NCI-H82 treated with DMSO at 0.1 percent for 48 hours (cell line): ENCODE results near the gene LEO1.

Experiments
- DNase-seq: peaks from one replicate; lab custom pipeline; 2025; ENCODE audit not compliant: unreplicated experiment; lab: John Stamatoyannopoulos, UW

LEO1 gene

GRCh38 chr15:51971375-51972133, at the start of gene LEO1:
TSS of gene LEO1 (minus strand) at chr15:51971778. CDS start at chr15:51971745, 33 bp downstream.
- DNase-seq, result peak; percentile 98

- no peak for DNase-seq
Observed at GRCh38 chr15:52021128-52021671, 49.6 kb upstream of the LEO1 start.

- DNase-seq, result no peak
Observed at GRCh38 chr15:52020221-52021085, 48.9 kb upstream of the LEO1 start.

GRCh38 chr15:52019394-52020220, 48.0 kb upstream of the LEO1 start:
- no peak for DNase-seq

GRCh38 chr15:52018693-52019393, 47.3 kb upstream of the LEO1 start, which contains the start of gene MAPK6:
TSS of gene MAPK6 (plus strand) at chr15:52019219. CDS start at chr15:52046461, 27,242 bp downstream.
- DNase-seq, result peak; percentile 69

GRCh38 chr15:52018244-52018643, 46.7 kb upstream of the LEO1 start:
- no peak for DNase-seq

- no peak for DNase-seq
Observed at GRCh38 chr15:52016316-52016715, 44.7 kb upstream of the LEO1 start.

GRCh38 chr15:52014616-52015015, 43.0 kb upstream of the LEO1 start:
- DNase-seq, result no peak

GRCh38 chr15:52013151-52013791, 41.7 kb upstream of the LEO1 start:
- DNase-seq, result no peak

- DNase-seq, result no peak
Observed at GRCh38 chr15:52012210-52012609, 40.6 kb upstream of the LEO1 start.

- DNase-seq, result no peak
Observed at GRCh38 chr15:52011711-52012144, 40.1 kb upstream of the LEO1 start.

- no peak for DNase-seq
Observed at GRCh38 chr15:52010633-52011595, 39.3 kb upstream of the LEO1 start.

GRCh38 chr15:52008698-52009434, 37.3 kb upstream of the LEO1 start:
- no peak for DNase-seq

- DNase-seq, result no peak
Observed at GRCh38 chr15:52008359-52008697, 36.8 kb upstream of the LEO1 start.

GRCh38 chr15:52006702-52007340, 35.2 kb upstream of the LEO1 start:
- DNase-seq, result no peak

GRCh38 chr15:52005748-52006701, 34.4 kb upstream of the LEO1 start:
- DNase-seq, result peak; percentile 16
